AG04450 (cell line): ENCODE data around the gene SIM2. TPM values are rescaled to one million over a fixed set of nuclear protein-coding genes. Genes with fewer than 3 reads are reported as not detected.

Experiments used
- CTCF ChIA-PET: fragments of 300-600, 350-600 bp; formaldehyde crosslinking; extraction: SDS; loops from one replicate; lab custom pipeline; 2022; ENCODE audit warnings: antibody characterized with exemption, inconsistent platforms; lab: Charles Lee
- POLR2A ChIA-PET: fragments of 350-600 bp; formaldehyde crosslinking; extraction: SDS; loops from one replicate; lab custom pipeline; 2021; ENCODE audit warnings: antibody characterized with exemption, inconsistent platforms; lab: Yijun Ruan, JAX
- DNase-seq: peaks from one replicate; pipeline ENCODE4 v3.0.0-alpha.2; 2011; ENCODE audit warnings: low read depth, low spot score
- H3K27ac ChIP-seq: one replicate; pipeline ENCODE4 v1.5.1; 2012; ENCODE audit warnings: low read depth, low read length, control low read depth
- H3K27me3 ChIP-seq: one replicate; pipeline ENCODE4 v1.6.0; 2012; ENCODE audit warnings: low read length; ENCODE audit not compliant: control insufficient read depth, insufficient read depth
- H3K4me3 ChIP-seq: 2 replicates; pipeline ENCODE4 v1.5.1; 2011; ENCODE audit warnings: mild to moderate bottlenecking, low read depth, low read length, control low read depth
- H3K9me3 ChIP-seq: 2 replicates; pipeline ENCODE4 v1.5.1; 2012; ENCODE audit warnings: low read length; ENCODE audit not compliant: control insufficient read depth, insufficient read depth
- polyA plus RNA-seq: library from polyadenylated mRNA; depleted of rRNA; stranded (reverse); fragments of >200 nt; gene quantifications from 2 replicates; pipeline ENCODE4 v1.2.3, GENCODE V29; 2011
- TF ChIP-seq, protein P1 (sequence below): IDR thresholded peaks from 2 replicates; pipeline ENCODE4 v1.5.1; 2011; ENCODE audit warnings: low read depth, low read length, control low read depth, inconsistent platforms

The SIM2 gene
- polyA plus RNA-seq, 1 experiment = 0.46 TPM

- peaks cover 65% of the 10 kb centered on the region for H3K27me3 ChIP-seq
- no peaks in the 10 kb centered on the region; the same call in 1 of the 2 replicates for H3K9me3 ChIP-seq
- TF ChIP-seq, protein P1, sequence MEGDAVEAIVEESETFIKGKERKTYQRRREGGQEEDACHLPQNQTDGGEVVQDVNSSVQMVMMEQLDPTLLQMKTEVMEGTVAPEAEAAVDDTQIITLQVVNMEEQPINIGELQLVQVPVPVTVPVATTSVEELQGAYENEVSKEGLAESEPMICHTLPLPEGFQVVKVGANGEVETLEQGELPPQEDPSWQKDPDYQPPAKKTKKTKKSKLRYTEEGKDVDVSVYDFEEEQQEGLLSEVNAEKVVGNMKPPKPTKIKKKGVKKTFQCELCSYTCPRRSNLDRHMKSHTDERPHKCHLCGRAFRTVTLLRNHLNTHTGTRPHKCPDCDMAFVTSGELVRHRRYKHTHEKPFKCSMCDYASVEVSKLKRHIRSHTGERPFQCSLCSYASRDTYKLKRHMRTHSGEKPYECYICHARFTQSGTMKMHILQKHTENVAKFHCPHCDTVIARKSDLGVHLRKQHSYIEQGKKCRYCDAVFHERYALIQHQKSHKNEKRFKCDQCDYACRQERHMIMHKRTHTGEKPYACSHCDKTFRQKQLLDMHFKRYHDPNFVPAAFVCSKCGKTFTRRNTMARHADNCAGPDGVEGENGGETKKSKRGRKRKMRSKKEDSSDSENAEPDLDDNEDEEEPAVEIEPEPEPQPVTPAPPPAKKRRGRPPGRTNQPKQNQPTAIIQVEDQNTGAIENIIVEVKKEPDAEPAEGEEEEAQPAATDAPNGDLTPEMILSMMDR = no peak
- H3K27ac ChIP-seq = no peak overlapping the region
- CTCF ChIA-PET = no interaction called here
- no peak overlapping the region for H3K4me3 ChIP-seq
- no peak for DNase-seq
- POLR2A ChIA-PET = no interaction called here
Measured at GRCh38 chr21:36717976-36718375, 19.1 kb downstream of the SIM2 start.

DNA sequence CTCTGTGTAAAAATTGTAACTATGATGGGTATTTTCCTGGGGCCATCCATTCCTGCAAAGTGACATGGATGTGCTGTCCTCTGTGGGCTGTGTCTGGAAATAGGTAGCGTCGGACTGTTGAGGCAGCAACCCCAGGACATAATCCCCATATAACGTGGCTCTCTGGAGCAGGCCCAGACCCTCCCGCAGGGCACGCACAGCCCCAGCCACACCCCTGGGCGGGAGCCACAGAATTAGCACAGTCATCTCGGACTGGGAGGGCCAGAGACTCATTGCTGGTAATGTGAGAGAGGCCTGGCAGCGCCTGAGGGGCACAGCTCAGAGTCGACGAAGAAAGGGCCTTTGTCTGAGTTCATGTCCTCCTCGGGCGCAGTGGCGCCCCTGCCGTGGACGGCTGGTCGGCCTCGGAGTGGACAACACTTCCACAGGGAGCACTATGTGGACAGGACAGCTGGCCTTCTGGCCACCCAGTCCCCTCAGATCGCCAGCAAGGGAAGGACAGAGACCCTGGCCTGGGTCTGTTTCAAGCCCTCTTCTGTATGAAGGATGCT, 20.1 kb downstream of the SIM2 start:
- Histone ChIP-seq H3K9me3 (no peaks in the 10 kb centered on the region; the same call in 1 of the 2 replicates), H3K27ac (no peak overlapping the region), H3K27me3 (peaks cover 63% of the 10 kb centered on the region), H3K4me3 (no peak overlapping the region)
- POLR2A ChIA-PET = no interaction called here
- CTCF ChIA-PET = no interaction called here
- DNase-seq = no peak
- TF ChIP-seq, protein P1 = no peak

GRCh38 chr21:36719614-36720013, 20.7 kb downstream of the SIM2 start:
- CTCF ChIA-PET = interaction anchor here (0.5 kb wide), 1 partner anchor 28 kb away, joined by 3 read pairs; no protein-coding TSS in a partner anchor
- POLR2A ChIA-PET = no interaction called here
- TF ChIP-seq, protein P1 = no peak
- H3K27ac ChIP-seq = no peak overlapping the region
- DNase-seq = no peak
- no peak overlapping the region for H3K4me3 ChIP-seq
- no peaks in the 10 kb centered on the region; the same call in 1 of the 2 replicates for H3K9me3 ChIP-seq
- peaks cover 57% of the 10 kb centered on the region for H3K27me3 ChIP-seq

DNA sequence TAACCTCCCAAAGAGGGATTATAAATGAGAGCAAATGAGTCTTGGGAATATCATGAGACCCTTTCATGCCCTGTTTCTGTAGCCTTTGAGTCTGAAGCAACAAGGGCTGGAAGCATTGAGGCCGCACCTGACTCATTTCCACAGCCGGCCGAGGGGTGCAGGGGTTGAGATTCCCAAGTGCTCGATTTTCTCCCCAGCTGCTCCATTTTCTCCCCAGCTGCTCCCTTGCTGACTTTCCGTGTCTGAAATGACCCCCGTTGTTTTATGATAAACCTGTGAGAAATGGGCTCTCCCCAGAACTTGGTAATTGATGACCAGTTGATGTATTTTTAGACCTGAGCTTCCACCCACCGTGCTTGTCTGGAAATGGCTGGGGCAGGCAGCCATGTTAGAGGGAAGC, 22.9 kb downstream of the SIM2 start:
- TF ChIP-seq, protein P1 = no peak
- peaks cover 46% of the 10 kb centered on the region for H3K27me3 ChIP-seq

More for the DNA sequence above, 22.9 kb downstream of the SIM2 start:
- Histone ChIP-seq H3K4me3 (no peak overlapping the region), H3K27ac (no peak overlapping the region), H3K9me3 (no peaks in the 10 kb centered on the region; the same call in 1 of the 2 replicates)
- no peak for DNase-seq
- ChIA-PET POLR2A (no interaction called here), CTCF (no interaction called here)
